GM21360 (cell line): ENCODE data around the gene ZMPSTE24.
"Not testable (repeated sequence)": the region's sequence is repeated elsewhere in the genome, so short reads cannot be mapped to it uniquely, and the experiment has no call there.

Experiments
- ATAC-seq: cut with Tn5 transposase; IDR thresholded peaks from one replicate; pipeline ENCODE4 v1.9.1; 2021; ENCODE audit warnings: mild to moderate bottlenecking, moderate library complexity; ENCODE audit not compliant: unreplicated experiment

ZMPSTE24 gene

GRCh38 chr1:40257688-40258444 lies at the start of gene ZMPSTE24:
Gene ZMPSTE24 (plus strand): TSS chr1:40258236. CDS start chr1:40258272, 36 bp downstream.
- ATAC-seq = peak; percentile 88

- ATAC-seq = no peak
Observed at GRCh38 chr1:40210511-40211204, 47.4 kb upstream of the ZMPSTE24 start.

GRCh38 chr1:40218333-40218732 lies 39.7 kb upstream of the ZMPSTE24 start:
- no peak for ATAC-seq

GRCh38 chr1:40221471-40221905 lies 36.5 kb upstream of the ZMPSTE24 start:
- ATAC-seq = not testable (repeated sequence)

- ATAC-seq = no peak
Observed at GRCh38 chr1:40221977-40222772, 35.9 kb upstream of the ZMPSTE24 start.

- no peak for ATAC-seq
Observed at GRCh38 chr1:40224040-40224439, 34.0 kb upstream of the ZMPSTE24 start.

GRCh38 chr1:40226192-40226591 lies 31.8 kb upstream of the ZMPSTE24 start:
- no peak for ATAC-seq

- peak; percentile 93 for ATAC-seq
Observed at GRCh38 chr1:40232444-40232843, 25.6 kb upstream of the ZMPSTE24 start.

GRCh38 chr1:40239626-40240025 lies 18.4 kb upstream of the ZMPSTE24 start:
- ATAC-seq = no peak

GRCh38 chr1:40240390-40240789 lies 17.6 kb upstream of the ZMPSTE24 start:
- no peak for ATAC-seq

GRCh38 chr1:40241362-40241761 lies 16.7 kb upstream of the ZMPSTE24 start:
- ATAC-seq = no peak

GRCh38 chr1:40243351-40243750 lies 14.7 kb upstream of the ZMPSTE24 start:
- no peak for ATAC-seq

- no peak for ATAC-seq
Observed at GRCh38 chr1:40244138-40244744, 13.8 kb upstream of the ZMPSTE24 start.

- ATAC-seq = no peak
Observed at GRCh38 chr1:40245686-40246085, 12.3 kb upstream of the ZMPSTE24 start.

GRCh38 chr1:40247655-40248054 lies 10.4 kb upstream of the ZMPSTE24 start, which contains the start of gene TMCO2:
Gene TMCO2 (plus strand): TSS chr1:40247937. CDS start chr1:40247994, 57 bp downstream.
- no peak for ATAC-seq

GRCh38 chr1:40248412-40248811 lies 9.6 kb upstream of the ZMPSTE24 start:
- no peak for ATAC-seq

GRCh38 chr1:40251456-40251855 lies 6.6 kb upstream of the ZMPSTE24 start:
- ATAC-seq = no peak

- ATAC-seq = no peak
Observed at GRCh38 chr1:40252601-40253000, 5.4 kb upstream of the ZMPSTE24 start.

- ATAC-seq = no peak
Observed at GRCh38 chr1:40255231-40255630, 2.8 kb upstream of the ZMPSTE24 start.

- ATAC-seq = no peak
Observed at GRCh38 chr1:40256401-40257084, 1.5 kb upstream of the ZMPSTE24 start.
